HG03342 (cell line): ENCODE results near the gene SGK2.

Source experiments
- ATAC-seq: cut with Tn5 transposase; IDR thresholded peaks from one replicate; pipeline ENCODE4 v1.9.1; 2021; ENCODE audit warnings: mild to moderate bottlenecking, moderate library complexity; ENCODE audit not compliant: unreplicated experiment

Gene SGK2

DNA sequence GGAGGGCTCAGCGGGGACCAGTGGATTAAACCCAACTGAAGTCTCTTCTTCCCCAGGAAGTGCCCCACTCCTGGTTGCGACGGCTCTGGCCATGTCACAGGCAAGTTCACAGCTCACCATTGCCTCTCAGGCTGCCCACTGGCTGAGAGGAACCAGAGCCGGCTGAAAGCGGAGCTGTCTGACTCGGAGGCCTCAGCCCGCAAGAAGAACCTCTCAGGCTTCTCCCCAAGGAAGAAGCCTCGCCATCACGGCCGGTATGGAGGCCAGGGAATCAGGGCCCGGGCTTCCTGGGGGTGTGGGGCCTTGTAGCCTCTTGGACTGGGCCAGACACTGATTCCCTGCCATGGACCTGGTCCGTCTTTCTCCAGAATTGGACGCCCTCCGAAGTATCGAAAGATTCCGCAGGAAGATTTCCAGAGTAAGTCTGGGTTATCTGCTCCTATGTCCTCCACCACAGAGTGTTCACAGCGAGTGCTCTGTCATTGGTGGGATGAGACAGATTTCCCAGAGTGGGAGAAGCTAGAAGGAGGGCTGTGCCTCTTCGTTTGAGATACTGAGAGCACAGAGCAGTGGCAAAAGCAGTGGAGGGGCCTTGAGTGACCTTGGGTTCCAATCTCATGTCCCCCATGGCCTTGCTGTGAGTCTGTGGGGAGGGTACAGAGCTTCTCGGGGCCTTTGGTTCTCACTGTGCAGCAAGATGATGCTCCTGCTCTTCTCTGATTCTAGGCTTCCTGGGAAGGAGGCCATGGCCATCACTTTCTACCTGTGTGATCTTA lies 22.6 kb upstream of the SGK2 start:
- ATAC-seq = no peak

DNA sequence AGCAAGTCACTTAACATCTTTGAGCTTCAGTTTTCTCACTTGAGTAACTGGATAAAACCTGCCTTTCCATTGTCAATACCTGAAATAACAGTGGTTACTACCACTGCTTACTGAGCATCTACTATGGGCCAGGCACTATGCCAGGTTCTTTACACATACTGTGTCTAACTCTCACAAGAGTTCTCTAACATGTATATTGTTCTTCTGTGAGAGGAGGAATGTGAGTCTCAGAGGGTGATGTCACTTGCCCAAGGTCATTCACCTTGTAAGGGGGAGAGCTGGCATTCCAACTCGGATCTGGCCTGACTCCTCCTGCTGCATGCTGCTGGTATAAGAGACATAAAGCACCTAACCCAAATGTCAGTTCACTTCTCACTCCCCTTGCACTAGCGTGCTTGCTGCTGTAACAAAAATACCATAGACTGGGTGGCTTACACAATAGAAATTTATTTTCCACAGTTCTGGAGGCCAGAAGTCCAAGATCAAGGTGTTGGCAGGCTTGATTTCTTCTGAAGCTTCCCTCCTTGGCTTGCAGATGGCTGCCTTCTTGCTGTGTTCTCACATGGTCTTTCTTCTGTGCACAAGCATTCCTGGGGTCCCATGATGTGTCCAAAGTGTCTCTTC lies 21.9 kb upstream of the SGK2 start:
- ATAC-seq = no peak

GRCh38 chr20:43537921-43538877 lies 20.6 kb upstream of the SGK2 start:
- no peak for ATAC-seq

GRCh38 chr20:43538878-43539700 lies 19.7 kb upstream of the SGK2 start:
- ATAC-seq = no peak

DNA sequence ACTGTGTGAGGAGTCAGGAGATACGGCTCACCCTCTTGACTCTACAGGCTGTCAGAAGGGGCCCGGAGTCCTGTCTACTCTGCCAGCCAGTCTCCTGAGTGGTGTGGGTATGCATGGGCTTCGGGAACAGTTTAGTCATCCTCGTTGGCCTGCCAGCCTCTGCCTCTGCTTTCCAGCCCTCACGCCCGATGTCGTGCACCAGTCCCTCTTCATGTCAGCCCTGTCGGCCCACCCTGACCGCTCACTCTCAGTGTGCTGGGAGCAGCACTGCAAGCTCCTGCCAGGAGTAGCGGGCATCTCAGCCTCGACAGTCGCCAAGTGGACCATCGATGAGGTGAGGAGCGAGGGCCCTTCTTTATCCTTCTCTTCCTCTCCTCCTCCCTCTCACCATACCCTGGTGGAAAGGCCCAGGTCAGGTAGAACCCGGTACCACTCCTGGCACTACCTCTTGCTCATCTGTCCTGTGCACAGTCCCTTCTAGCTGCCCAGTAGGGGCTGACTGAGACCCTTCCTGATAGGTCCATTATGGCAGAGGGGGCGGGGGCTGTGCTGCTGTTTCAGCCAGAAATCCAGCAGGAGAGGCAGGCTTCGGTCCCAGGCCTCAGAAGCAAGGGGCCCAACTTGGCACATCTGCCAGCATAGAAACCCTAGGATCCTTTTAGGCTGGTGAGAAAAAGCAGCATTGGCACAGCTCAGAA lies 18.7 kb upstream of the SGK2 start:
- ATAC-seq = no peak

DNA sequence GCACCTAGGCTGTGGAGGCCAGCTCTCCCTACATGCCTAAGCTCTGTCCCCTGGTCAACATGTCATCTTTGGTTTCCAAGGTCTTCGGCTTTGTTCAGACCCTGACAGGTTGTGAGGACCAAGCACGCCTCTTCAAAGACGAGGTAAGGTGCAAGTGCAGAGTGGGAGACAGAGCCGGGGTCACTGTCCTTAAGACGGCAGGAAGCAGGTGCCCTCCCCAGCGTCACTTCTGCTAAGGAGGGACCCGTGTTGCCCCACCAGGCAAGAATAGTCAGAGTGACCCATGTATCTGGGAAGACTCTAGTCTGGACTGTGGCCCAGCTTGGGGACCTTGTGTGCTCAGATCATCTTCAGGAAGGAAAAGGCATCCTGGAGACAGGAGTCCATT lies 18.2 kb upstream of the SGK2 start:
- ATAC-seq = no peak

- no peak for ATAC-seq
Measured at GRCh38 chr20:43541214-43541613, 17.6 kb upstream of the SGK2 start.

DNA sequence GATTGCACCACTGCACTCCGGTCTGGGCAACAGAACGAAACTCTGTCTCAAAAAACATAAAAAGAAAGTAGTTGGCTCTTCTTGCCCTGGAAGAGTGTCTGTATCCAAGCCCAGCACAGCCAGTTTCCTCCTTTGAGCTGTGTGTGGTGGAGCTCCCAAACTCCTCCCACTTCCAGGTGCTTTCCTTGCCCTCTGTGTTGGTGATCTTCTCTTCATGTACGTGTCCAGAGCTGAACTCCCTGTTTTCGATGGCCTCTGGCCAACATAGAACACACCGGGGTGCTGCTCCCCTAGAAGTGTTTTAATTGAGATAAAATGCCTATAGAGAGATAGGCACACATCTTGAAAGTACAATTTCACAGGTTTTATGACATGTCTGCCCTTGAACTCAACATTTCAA lies 16.7 kb upstream of the SGK2 start:
- ATAC-seq = no peak

DNA sequence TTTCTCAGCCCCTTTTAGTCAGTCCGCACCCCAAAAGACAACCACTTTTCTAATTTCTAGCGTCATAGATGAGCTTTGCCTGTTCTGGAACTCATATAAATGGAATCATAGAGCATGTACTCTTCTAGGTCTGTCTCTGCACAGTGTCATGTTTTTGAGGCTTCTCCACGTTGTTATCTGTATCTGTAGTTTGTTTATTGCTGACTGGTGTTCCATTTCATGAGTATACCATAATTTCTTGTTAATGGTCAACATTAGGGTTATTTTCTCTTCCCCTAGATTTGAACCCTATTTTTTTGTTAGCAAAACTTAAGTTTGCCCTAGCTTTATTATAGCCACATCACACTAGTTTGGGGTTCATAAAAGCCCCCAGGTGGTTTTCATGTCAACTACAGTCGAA lies 16.2 kb upstream of the SGK2 start:
- no peak for ATAC-seq

DNA sequence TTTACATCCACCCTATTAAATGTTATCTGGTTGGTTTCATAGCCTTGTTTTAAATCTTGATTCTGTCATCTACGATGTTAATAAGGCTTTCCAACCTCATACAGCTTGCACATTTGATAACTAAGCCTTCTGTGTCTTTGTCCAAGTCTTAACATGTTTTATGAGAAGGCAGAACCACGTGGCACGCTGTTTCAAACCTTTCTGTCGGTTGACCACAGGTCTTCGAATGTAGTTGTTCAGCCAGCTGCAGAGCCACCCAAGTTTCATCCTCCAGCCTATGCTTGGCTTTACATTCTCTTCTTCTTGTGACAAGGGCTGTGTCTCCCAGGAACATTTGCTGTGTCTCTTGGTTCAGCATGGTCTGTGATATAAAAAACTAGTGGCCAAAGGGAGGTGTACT lies 15.7 kb upstream of the SGK2 start:
- ATAC-seq = no peak

GRCh38 chr20:43544501-43544900 lies 14.3 kb upstream of the SGK2 start:
- ATAC-seq = no peak

- no peak for ATAC-seq
Measured at GRCh38 chr20:43545837-43546578, 12.8 kb upstream of the SGK2 start.

DNA sequence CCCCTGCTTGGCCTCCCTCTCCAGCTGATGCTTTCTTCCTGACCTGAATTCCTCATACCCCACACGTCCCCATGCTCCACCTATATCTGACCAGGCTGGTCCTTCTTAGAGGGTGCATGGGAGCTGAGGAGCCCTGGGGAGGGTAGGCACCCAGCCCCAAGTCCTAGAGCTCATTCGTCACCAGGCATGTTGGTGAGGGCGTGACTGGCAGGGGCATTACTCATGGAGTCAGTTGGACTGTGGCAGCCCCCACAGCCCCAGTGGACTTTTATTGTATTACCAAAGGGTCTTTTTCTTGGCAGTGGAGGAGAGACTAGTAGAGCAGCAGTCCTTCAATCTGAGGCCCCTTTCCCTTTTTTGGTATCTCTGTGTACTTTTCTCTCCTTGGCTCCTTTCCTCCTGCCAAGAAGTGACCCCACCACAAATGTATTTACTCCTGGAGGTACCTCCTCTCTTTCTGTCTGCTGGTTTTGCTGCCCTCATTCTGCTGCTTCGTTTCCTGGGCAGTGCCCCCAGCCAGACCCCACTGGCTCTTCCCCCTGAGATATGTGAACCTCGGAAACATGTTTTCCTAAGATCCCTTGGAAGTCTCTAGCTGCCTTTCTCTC lies 10.4 kb upstream of the SGK2 start:
- no peak for ATAC-seq

GRCh38 chr20:43549416-43550065 lies 9.3 kb upstream of the SGK2 start:
- ATAC-seq = no peak

- no peak for ATAC-seq
Measured at GRCh38 chr20:43550456-43550855, 8.4 kb upstream of the SGK2 start.

GRCh38 chr20:43554369-43554768 lies 4.5 kb upstream of the SGK2 start:
- no peak for ATAC-seq

- ATAC-seq = no peak
Measured at GRCh38 chr20:43559147-43559987, 540 bp downstream of the SGK2 start.

GRCh38 chr20:43560974-43561373 lies 2.1 kb downstream of the SGK2 start:
- ATAC-seq = no peak
